Activated naive CD4-positive, alpha-beta T cell treated with anti-CD3 and anti-CD28 coated beads for 36 hours (primary cell): ENCODE data around the gene POLR3A. TPM values are rescaled to one million over a fixed set of nuclear protein-coding genes. Genes with fewer than 3 reads are reported as not detected.
A peak's percentile ranks its signal among the peaks of the same experiment; 100 is the strongest.

Experiments used
- CTCF ChIA-PET: fragments of 350-600 bp; sonication (Branson Sonifier 250); formaldehyde crosslinking; loops from one replicate; lab custom pipeline; 2021; ENCODE audit warnings: antibody characterized with exemption; lab: Charles Lee
- DNase-seq: peaks from one replicate; pipeline ENCODE4 v3.0.0-alpha.2; 2020
- H3K27ac Mint-ChIP-seq: one replicate; pipeline ENCODE4 v1.8.0; 2021; ENCODE audit warnings: mild to moderate bottlenecking, mixed read lengths
- H3K27me3 Mint-ChIP-seq: one replicate; pipeline ENCODE4 v1.8.0; 2021; ENCODE audit warnings: low read depth, mixed read lengths
- H3K36me3 Mint-ChIP-seq: one replicate; pipeline ENCODE4 v1.8.0; 2021; ENCODE audit warnings: low read depth, mixed read lengths
- H3K4me1 Mint-ChIP-seq: one replicate; pipeline ENCODE4 v1.8.0; 2021; ENCODE audit warnings: low read depth, mixed read lengths
- H3K4me3 Mint-ChIP-seq: one replicate; pipeline ENCODE4 v1.8.0; 2021; ENCODE audit warnings: mild to moderate bottlenecking, moderate library complexity, mixed read lengths
- H3K9me3 Mint-ChIP-seq: one replicate; pipeline ENCODE4 v1.8.0; 2021; ENCODE audit warnings: mixed read lengths
- intact Hi-C: fragments of 100-400 bp; cut with micrococcal nuclease; formaldehyde crosslinking; loops from one replicate; pipeline ENCODE4 v1.15.1; 2023
- total RNA-seq, 2 experiments: library from RNA; stranded (reverse); gene quantifications; one replicate each; pipeline ENCODE4 v1.2.3, GENCODE V29; 2021

POLR3A gene
- total RNA-seq, 2 experiments from 2014 or later: 14.1 to 14.2 TPM

GRCh38 chr10:78045237-78045636, 15.9 kb upstream of the POLR3A start:
- no peak overlapping the region for H3K27ac Mint-ChIP-seq

GRCh38 chr10:78044699-78045098, 15.4 kb upstream of the POLR3A start:
- Mint-ChIP-seq H3K27me3 (no peaks in the 10 kb centered on the region), H3K36me3 (peaks cover 28% of the 10 kb centered on the region), H3K4me3 (no peak overlapping the region), H3K9me3 (no peaks in the 10 kb centered on the region), H3K4me1 (peaks cover 46% of the 10 kb centered on the region), H3K27ac (peak overlapping the region; percentile 50)
- CTCF ChIA-PET: interaction anchor here (0.8 kb wide), 1 partner anchor 25 kb away, joined by 3 read pairs; no protein-coding TSS in a partner anchor
- intact Hi-C loops: loop anchor here (1.0 to 5.0 kb wide), 2 partner anchors 8 to 478 kb away; no protein-coding TSS in a partner anchor
- no peak for DNase-seq

More at GRCh38 chr10:78045237-78045636, 15.9 kb upstream of the POLR3A start:
- Mint-ChIP-seq H3K9me3 (no peaks in the 10 kb centered on the region), H3K4me1 (peaks cover 43% of the 10 kb centered on the region), H3K27me3 (no peaks in the 10 kb centered on the region), H3K36me3 (peaks cover 23% of the 10 kb centered on the region), H3K4me3 (no peak overlapping the region)
- DNase-seq: peak; percentile 62
- CTCF ChIA-PET: interaction anchor here (1.2 to 2.9 kb wide), 3 partner anchors 9 to 1151 kb away, joined by 4 to 41 read pairs (median 23); partner anchors contain the start of gene RPS24
- intact Hi-C loops: loop anchor here (5.0 kb wide), 1 partner anchor 477 kb away; no protein-coding TSS in a partner anchor

- DNase-seq: no peak
- peaks cover 32% of the 10 kb centered on the region for H3K36me3 Mint-ChIP-seq
- CTCF ChIA-PET: interaction anchor here (0.8 to 1.6 kb wide), 2 partner anchors 15 to 24 kb away, joined by 3 to 10 read pairs; partner anchors contain the start of gene POLR3A
- H3K27ac Mint-ChIP-seq: peak overlapping the region; percentile 50
- H3K9me3 Mint-ChIP-seq: no peaks in the 10 kb centered on the region
- H3K4me3 Mint-ChIP-seq: no peak overlapping the region
- no peaks in the 10 kb centered on the region for H3K27me3 Mint-ChIP-seq
- intact Hi-C loops: loop anchor here (1.0 kb wide), 1 partner anchor 8 kb away; no protein-coding TSS in a partner anchor
- peaks cover 51% of the 10 kb centered on the region for H3K4me1 Mint-ChIP-seq
These were observed 14.9 kb upstream of the POLR3A start for GRCh38 chr10:78044179-78044578.

GRCh38 chr10:78042752-78043104, 13.4 kb upstream of the POLR3A start:
- peak overlapping the region; percentile 35 for H3K27ac Mint-ChIP-seq
- peaks cover 64% of the 10 kb centered on the region for H3K4me1 Mint-ChIP-seq
- H3K9me3 Mint-ChIP-seq: no peaks in the 10 kb centered on the region
- no peak overlapping the region for H3K4me3 Mint-ChIP-seq
- H3K27me3 Mint-ChIP-seq: no peaks in the 10 kb centered on the region
- intact Hi-C loops: no loop called here
- CTCF ChIA-PET: interaction anchor here (0.5 to 1.6 kb wide), 4 partner anchors 13 to 88 kb away, joined by 3 to 10 read pairs (median 3); partner anchors contain the start of gene POLR3A
- no peak for DNase-seq
- H3K36me3 Mint-ChIP-seq: peaks cover 42% of the 10 kb centered on the region

GRCh38 chr10:78042058-78042751, 12.9 kb upstream of the POLR3A start:
- peaks cover 67% of the 10 kb centered on the region for H3K4me1 Mint-ChIP-seq
- intact Hi-C loops: no loop called here
- no peak for DNase-seq
- peak overlapping the region; percentile 35 for H3K27ac Mint-ChIP-seq
- peaks cover 48% of the 10 kb centered on the region for H3K36me3 Mint-ChIP-seq
- no peaks in the 10 kb centered on the region for H3K27me3 Mint-ChIP-seq
- H3K9me3 Mint-ChIP-seq: no peaks in the 10 kb centered on the region
- CTCF ChIA-PET: interaction anchor here (0.5 to 1.1 kb wide), 2 partner anchors 81 to 89 kb away, joined by 3 read pairs; no protein-coding TSS in a partner anchor
- no peak overlapping the region for H3K4me3 Mint-ChIP-seq

- DNase-seq: no peak
- peak overlapping the region; percentile 79 for H3K27ac Mint-ChIP-seq
- intact Hi-C loops: no loop called here
- no peak overlapping the region for H3K4me3 Mint-ChIP-seq
- CTCF ChIA-PET: interaction anchor here (1.1 kb wide), 1 partner anchor 82 kb away, joined by 3 read pairs; no protein-coding TSS in a partner anchor
- no peaks in the 10 kb centered on the region for H3K9me3 Mint-ChIP-seq
- peaks cover 56% of the 10 kb centered on the region for H3K36me3 Mint-ChIP-seq
- H3K27me3 Mint-ChIP-seq: no peaks in the 10 kb centered on the region
- peaks cover 73% of the 10 kb centered on the region for H3K4me1 Mint-ChIP-seq
These were observed 12.1 kb upstream of the POLR3A start for GRCh38 chr10:78041170-78042057.

- CTCF ChIA-PET: no interaction called here
- Mint-ChIP-seq H3K4me3 (no peak overlapping the region), H3K36me3 (peaks cover 72% of the 10 kb centered on the region), H3K27ac (peak overlapping the region; percentile 34), H3K27me3 (no peaks in the 10 kb centered on the region), H3K9me3 (no peaks in the 10 kb centered on the region), H3K4me1 (peaks cover 78% of the 10 kb centered on the region)
- intact Hi-C loops: loop anchor here (10.0 kb wide), 1 partner anchor 1405 kb away; the partner anchor contains the start of gene ZCCHC24
- DNase-seq: no peak
These were observed 10.4 kb upstream of the POLR3A start for GRCh38 chr10:78039743-78040142.

GRCh38 chr10:78038791-78039547, 9.7 kb upstream of the POLR3A start:
- no peaks in the 10 kb centered on the region for H3K9me3 Mint-ChIP-seq
- no peaks in the 10 kb centered on the region for H3K27me3 Mint-ChIP-seq
- peaks cover 73% of the 10 kb centered on the region for H3K4me1 Mint-ChIP-seq
- no peak for DNase-seq
- CTCF ChIA-PET: no interaction called here
- H3K4me3 Mint-ChIP-seq: peak overlapping the region; percentile 27
- intact Hi-C loops: loop anchor here (10.0 kb wide), 1 partner anchor 1406 kb away; the partner anchor contains the start of gene ZCCHC24
- peak overlapping the region; percentile 63 for H3K27ac Mint-ChIP-seq
- H3K36me3 Mint-ChIP-seq: peaks cover 79% of the 10 kb centered on the region

- CTCF ChIA-PET: interaction anchor here (3.0 kb wide), 1 partner anchor 8 kb away, joined by 23 read pairs; no protein-coding TSS in a partner anchor
- H3K36me3 Mint-ChIP-seq: peaks cover 76% of the 10 kb centered on the region
- H3K9me3 Mint-ChIP-seq: no peaks in the 10 kb centered on the region
- no peak for DNase-seq
- intact Hi-C loops: loop anchor here (10.0 kb wide), 1 partner anchor 1407 kb away; the partner anchor contains the start of gene ZCCHC24
- peaks cover 68% of the 10 kb centered on the region for H3K4me1 Mint-ChIP-seq
- peak overlapping the region; percentile 59 for H3K27ac Mint-ChIP-seq
- H3K27me3 Mint-ChIP-seq: no peaks in the 10 kb centered on the region
- H3K4me3 Mint-ChIP-seq: peak overlapping the region; percentile 88
These were observed 8.8 kb upstream of the POLR3A start for GRCh38 chr10:78038105-78038504.

GRCh38 chr10:78035933-78036583, 6.7 kb upstream of the POLR3A start:
- H3K4me1 Mint-ChIP-seq: peaks cover 58% of the 10 kb centered on the region
- intact Hi-C loops: loop anchor here (1.0 to 10.0 kb wide), 2 partner anchors 8 to 1409 kb away; partner anchors contain the start of gene ZCCHC24
- no peak for DNase-seq
- H3K27ac Mint-ChIP-seq: peak overlapping the region; percentile 87
- H3K27me3 Mint-ChIP-seq: no peaks in the 10 kb centered on the region
- peak overlapping the region; percentile 88 for H3K4me3 Mint-ChIP-seq
- H3K36me3 Mint-ChIP-seq: peaks cover 64% of the 10 kb centered on the region
- H3K9me3 Mint-ChIP-seq: no peaks in the 10 kb centered on the region
- CTCF ChIA-PET: interaction anchor here (3.0 kb wide), 1 partner anchor 11 kb away, joined by 23 read pairs; no protein-coding TSS in a partner anchor

- no peak for DNase-seq
- Mint-ChIP-seq H3K27ac (peak overlapping the region; percentile 87), H3K27me3 (no peaks in the 10 kb centered on the region), H3K9me3 (no peaks in the 10 kb centered on the region), H3K4me3 (peak overlapping the region; percentile 88), H3K36me3 (peaks cover 58% of the 10 kb centered on the region), H3K4me1 (peaks cover 52% of the 10 kb centered on the region)
- CTCF ChIA-PET: interaction anchor here (3.0 kb wide), 1 partner anchor 11 kb away, joined by 23 read pairs; no protein-coding TSS in a partner anchor
- intact Hi-C loops: loop anchor here (10.0 kb wide), 1 partner anchor 1409 kb away; the partner anchor contains the start of gene ZCCHC24
These were observed 6.1 kb upstream of the POLR3A start for GRCh38 chr10:78035437-78035836.
